ENCODE results near the gene INAFM1.
"Not testable (repeated sequence)": the region's sequence is repeated elsewhere in the genome, so short reads cannot be mapped to it uniquely, and the experiment has no call there.

INAFM1 gene

DNA sequence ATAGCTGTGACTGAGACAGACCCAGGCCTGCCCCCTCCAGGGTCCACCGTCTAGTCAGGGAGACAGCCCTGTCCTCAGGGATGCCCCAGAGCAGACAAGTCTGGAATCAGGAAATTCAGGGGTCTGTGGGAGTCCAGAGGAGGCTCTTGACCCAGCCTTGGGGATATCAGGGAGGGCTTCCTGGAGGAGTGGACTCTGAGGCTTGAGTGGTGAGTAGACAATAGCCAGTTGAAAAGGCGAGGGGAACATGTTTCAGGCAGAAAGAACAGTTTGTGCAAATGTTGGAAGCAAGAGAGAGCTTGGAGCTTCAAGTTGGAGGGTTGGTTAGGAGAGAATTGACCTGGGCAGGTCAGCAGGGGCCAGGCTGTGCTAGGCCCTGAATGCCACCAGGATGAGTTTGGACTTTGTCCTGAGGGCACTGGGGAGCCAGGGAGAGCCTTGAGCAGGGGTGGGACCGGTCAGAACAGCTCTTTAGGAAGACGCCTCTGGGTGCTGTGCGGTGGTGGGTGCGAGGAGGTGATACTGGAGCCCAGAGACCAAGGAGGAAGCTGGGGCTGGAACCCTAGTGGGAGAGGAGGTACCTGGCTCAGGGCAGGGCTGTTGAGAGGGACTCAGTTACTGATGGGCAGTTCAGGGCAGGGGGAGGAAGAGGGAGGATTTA lies 15.7 kb upstream of the INAFM1 start:
- Histone ChIP-seq H3K27me3 (no peaks in the 10 kb centered on the region), H3K36me3 (peaks cover 46 to 61% (median 53%) of the 10 kb centered on the region in 11 experiments), H3K9ac (peak overlapping the region in 10 of 11 experiments; percentile 78 to 89 (median 82); a peak in 15 of 22 replicates), H3K4me2 (peak overlapping the region in 9 of 11 experiments; percentile 89 to 98 (median 96); a peak in 8 of 22 replicates), H4K20me1 (peaks cover 21 to 58% (median 35%) of the 10 kb centered on the region in 11 experiments; a peak in 18 of 22 replicates), H3K27ac (peak overlapping the region in 6 of 11 experiments; percentile 8 to 96 (median 21); a peak in 7 of 22 replicates), H3K9me3 (replicated peaks in 1 of 11) (no peaks in the 10 kb centered on the region), H3K4me3 (no peak overlapping the region), H3K4me1 (peaks cover 34 to 49% (median 40%) of the 10 kb centered on the region in 10 experiments)
- TF ChIP-seq Cebpa-rat (IDR thresholded peaks at IDR 0.05), result no peak

GRCh38 chr19:47260476-47260875 lies 14.2 kb upstream of the INAFM1 start:
- peak overlapping the region in 4 of 11 experiments; percentile 11 to 37 (median 19); a peak in 5 of 22 replicates for H3K27ac ChIP-seq

DNA sequence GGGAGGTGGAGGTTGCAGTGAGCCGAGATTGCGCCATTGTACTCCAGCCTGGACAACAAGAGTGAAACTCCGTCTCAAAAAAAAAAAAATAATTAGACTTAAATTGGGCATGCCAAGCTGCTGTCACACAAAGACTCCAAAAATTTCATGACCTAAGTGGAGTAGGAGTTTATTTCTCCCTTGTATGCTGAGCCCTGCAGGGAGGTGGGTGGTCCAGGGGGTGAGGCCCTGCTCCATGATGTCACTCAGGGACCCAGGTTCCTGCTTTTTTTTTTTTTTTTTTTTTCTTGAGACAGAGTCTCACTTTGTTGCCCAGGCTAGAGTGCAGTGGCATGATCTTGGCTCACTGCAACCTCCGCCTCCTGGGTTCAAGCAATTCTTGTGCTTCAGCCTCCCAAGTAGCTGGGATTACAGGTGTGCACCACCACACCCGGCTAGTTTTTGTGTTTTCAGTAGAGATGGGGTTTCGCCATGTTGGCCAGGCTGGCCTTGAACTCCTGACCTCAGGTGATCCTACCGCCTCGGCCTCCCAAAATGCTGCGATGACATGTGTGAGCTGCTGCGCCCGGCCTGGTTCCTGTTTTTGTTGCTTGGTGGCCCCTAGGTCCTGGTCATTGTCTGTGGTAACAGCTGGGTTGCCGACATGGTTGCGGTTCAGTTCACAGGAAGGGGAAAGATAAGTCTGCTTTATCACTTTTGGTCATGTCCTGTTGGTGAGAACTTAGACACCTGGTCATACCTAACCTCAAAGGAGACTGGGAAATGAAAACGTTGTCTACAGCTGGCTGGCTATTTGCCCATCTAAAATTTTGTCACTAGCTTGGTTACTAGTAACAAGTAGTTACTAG lies 12.5 kb upstream of the INAFM1 start:
- Histone ChIP-seq H4K20me1 (peaks cover 21 to 58% (median 38%) of the 10 kb centered on the region in 11 experiments; a peak in 19 of 22 replicates), H3K36me3 (peaks cover 76 to 92% (median 81%) of the 10 kb centered on the region in 11 experiments), H3K4me2 (peak overlapping the region in 9 of 11 experiments; percentile 1 to 51 (median 34); a peak in 17 of 22 replicates), H3K27ac (peak overlapping the region in 8 of 11 experiments; percentile 8 to 62 (median 54); a peak in 15 of 22 replicates), H3K4me1 (peaks cover 25 to 40% (median 29%) of the 10 kb centered on the region in 10 experiments), H3K9ac (peak overlapping the region in 4 of 11 experiments; percentile 7 to 29 (median 22); a peak in 4 of 22 replicates)
- H3K9me3 ChIP-seq (replicated peaks in 1 of 11); H3K27me3 ChIP-seq; H3K4me3 ChIP-seq: not testable (repeated sequence)

More at GRCh38 chr19:47260476-47260875, 14.2 kb upstream of the INAFM1 start:
- no peak overlapping the region for H3K4me2 ChIP-seq
- H3K27me3 ChIP-seq, result no peaks in the 10 kb centered on the region
- H3K9ac ChIP-seq, result peak overlapping the region in 9 of 11 experiments; percentile 5 to 85 (median 33); a peak in 7 of 22 replicates
- H4K20me1 ChIP-seq, result peaks cover 21 to 58% (median 38%) of the 10 kb centered on the region in 11 experiments; a peak in 19 of 22 replicates
- TF ChIP-seq Cebpa-rat (IDR thresholded peaks at IDR 0.05), result no peak
- no peak overlapping the region for H3K4me3 ChIP-seq
- peaks cover 61 to 75% (median 67%) of the 10 kb centered on the region in 11 experiments for H3K36me3 ChIP-seq
- H3K9me3 ChIP-seq (replicated peaks in 1 of 11), result no peaks in the 10 kb centered on the region
- H3K4me1 ChIP-seq, result peaks cover 32 to 48% (median 37%) of the 10 kb centered on the region in 10 experiments

DNA sequence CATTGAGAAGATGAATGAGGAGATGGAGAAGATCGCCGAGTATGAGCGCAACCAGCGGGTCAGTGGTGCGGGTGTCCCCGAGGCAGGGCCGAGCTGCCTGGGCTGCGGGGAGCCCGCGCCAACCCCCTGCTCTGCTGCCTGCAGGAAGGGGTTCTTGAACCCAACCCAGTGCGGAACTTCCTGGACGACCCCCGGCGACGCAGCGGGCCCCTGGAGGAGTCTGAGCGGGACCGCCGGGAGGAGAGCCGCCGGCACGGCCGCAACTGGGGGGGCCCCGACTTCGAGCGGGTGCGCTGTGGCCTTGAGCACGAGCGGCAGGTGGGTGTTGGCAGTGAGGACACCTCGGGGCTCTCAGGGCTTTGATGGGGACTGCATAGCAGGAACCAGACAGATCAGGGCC lies 10.1 kb upstream of the INAFM1 start:
- TF ChIP-seq Cebpa-rat (IDR thresholded peaks at IDR 0.05), result no peak
- peaks cover 74 to 100% (median 85%) of the 10 kb centered on the region in 11 experiments for H3K36me3 ChIP-seq

DNA sequence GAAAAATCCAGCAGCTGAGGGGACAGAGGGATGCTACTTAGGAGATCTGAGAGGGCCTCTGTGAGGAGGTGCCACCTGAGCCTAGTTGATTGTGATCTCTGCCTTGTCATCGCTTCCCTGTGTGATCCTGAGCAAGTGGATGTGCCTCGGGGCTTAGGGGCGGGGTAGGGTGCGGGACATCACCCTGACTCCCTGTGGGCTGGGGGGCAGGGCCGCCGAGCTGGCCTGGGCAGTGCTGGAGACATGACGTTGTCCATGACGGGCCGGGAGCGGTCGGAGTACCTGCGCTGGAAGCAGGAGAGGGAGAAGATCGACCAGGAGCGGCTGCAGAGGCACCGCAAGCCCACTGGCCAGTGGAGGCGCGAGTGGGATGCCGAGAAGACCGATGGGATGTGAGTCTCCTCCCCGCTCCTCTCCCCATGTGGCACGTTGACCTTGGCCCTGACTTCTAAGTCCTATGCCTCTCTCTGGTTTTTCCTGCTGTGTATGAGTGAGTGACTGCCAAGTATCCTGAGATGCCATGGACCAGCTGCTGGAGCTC lies 8.2 kb upstream of the INAFM1 start:
- Histone ChIP-seq H3K27ac (no peak overlapping the region), H3K4me3 (no peak overlapping the region), H3K36me3 (peaks cover 75 to 100% (median 85%) of the 10 kb centered on the region in 11 experiments), H3K4me1 (peaks cover 7 to 18% (median 14%) of the 10 kb centered on the region in 10 experiments; a peak in 19 of 20 replicates), H3K9me3 (replicated peaks in 1 of 11) (no peaks in the 10 kb centered on the region), H3K9ac (no peak overlapping the region), H3K27me3 (no peaks in the 10 kb centered on the region), H3K4me2 (no peak overlapping the region), H4K20me1 (peaks cover 0 to 39% (median 16%) of the 10 kb centered on the region in 11 experiments; a peak in 11 of 22 replicates)
- no peak for TF ChIP-seq Cebpa-rat (IDR thresholded peaks at IDR 0.05)

More for the DNA sequence above, 10.1 kb upstream of the INAFM1 start:
- Histone ChIP-seq H3K27ac (no peak overlapping the region), H4K20me1 (peaks cover 0 to 48% (median 20%) of the 10 kb centered on the region in 11 experiments; a peak in 14 of 22 replicates), H3K9me3 (replicated peaks in 1 of 11) (no peaks in the 10 kb centered on the region), H3K4me1 (peaks cover 7 to 20% (median 13%) of the 10 kb centered on the region in 10 experiments; a peak in 19 of 20 replicates), H3K4me3 (no peak overlapping the region), H3K27me3 (no peaks in the 10 kb centered on the region), H3K4me2 (no peak overlapping the region), H3K9ac (no peak overlapping the region)

DNA sequence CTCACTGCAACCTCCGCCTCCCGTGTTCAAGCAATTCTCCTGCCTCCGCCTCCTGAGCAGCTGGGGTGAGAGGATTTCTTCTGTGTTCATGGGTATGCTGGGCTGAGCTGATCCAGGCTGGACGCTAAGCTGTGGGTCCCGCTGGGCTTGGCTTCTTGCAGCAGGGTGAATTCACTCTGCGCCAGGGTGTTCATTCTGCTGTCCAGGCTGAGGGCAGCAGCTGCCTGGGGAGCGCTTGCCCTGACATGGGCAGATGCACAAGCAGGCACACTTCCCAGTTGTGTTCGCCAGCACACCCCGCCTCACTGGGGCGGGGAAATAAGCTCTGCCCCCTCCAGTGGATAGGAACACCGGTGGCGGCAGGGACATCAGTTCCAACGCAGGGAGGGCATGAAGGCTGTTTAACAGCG lies 7.3 kb upstream of the INAFM1 start:
- H3K27ac ChIP-seq, result no peak overlapping the region
- no peak for TF ChIP-seq Cebpa-rat (IDR thresholded peaks at IDR 0.05)

DNA sequence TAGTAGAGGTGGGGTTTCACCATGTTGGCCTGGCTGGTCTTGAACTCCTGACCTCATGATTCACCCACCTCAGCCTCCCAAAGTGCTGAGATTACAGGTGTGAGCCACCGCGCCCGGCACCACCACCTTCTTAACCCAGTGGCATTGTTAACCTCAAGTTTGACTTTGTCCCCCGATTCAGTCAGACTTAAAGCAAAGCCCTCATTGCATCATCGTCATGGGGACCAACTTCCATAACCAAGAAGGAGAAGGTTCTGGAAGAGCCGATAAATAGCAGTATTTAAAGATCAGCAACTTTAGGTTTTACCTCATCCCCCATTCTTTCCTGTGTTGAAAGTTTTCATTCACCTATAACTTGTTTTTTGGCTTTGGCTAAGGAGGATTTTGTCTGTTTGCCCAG lies 6.7 kb upstream of the INAFM1 start:
- H3K27me3 ChIP-seq, result no peaks in the 10 kb centered on the region
- no peak overlapping the region for H3K27ac ChIP-seq
- H3K4me1 ChIP-seq, result peaks cover 10 to 21% (median 17%) of the 10 kb centered on the region in 10 experiments
- peaks cover 0 to 29% (median 8%) of the 10 kb centered on the region in 11 experiments; a peak in 11 of 22 replicates for H4K20me1 ChIP-seq
- H3K9ac ChIP-seq, result no peak overlapping the region
- H3K9me3 ChIP-seq (replicated peaks in 1 of 11), result no peaks in the 10 kb centered on the region
- no peak overlapping the region for H3K4me3 ChIP-seq
- 0 out of 22 replicates have a peak, but pooled peaks of 1 of the 11 experiments have one; percentile 37 for TF ChIP-seq Cebpa-rat (IDR thresholded peaks at IDR 0.05)
- no peak overlapping the region for H3K4me2 ChIP-seq
- peaks cover 67 to 89% (median 78%) of the 10 kb centered on the region in 11 experiments for H3K36me3 ChIP-seq

More for the DNA sequence above, 7.3 kb upstream of the INAFM1 start:
- H3K9me3 ChIP-seq (replicated peaks in 1 of 11), result no peaks in the 10 kb centered on the region
- peaks cover 6 to 21% (median 17%) of the 10 kb centered on the region in 10 experiments for H3K4me1 ChIP-seq
- H3K4me2 ChIP-seq, result no peak overlapping the region
- no peak overlapping the region for H3K4me3 ChIP-seq
- H3K27me3 ChIP-seq, result no peaks in the 10 kb centered on the region
- peaks cover 74 to 96% (median 84%) of the 10 kb centered on the region in 11 experiments for H3K36me3 ChIP-seq
- no peak overlapping the region for H3K9ac ChIP-seq
- H4K20me1 ChIP-seq, result peaks cover 0 to 36% (median 14%) of the 10 kb centered on the region in 11 experiments; a peak in 11 of 22 replicates

DNA sequence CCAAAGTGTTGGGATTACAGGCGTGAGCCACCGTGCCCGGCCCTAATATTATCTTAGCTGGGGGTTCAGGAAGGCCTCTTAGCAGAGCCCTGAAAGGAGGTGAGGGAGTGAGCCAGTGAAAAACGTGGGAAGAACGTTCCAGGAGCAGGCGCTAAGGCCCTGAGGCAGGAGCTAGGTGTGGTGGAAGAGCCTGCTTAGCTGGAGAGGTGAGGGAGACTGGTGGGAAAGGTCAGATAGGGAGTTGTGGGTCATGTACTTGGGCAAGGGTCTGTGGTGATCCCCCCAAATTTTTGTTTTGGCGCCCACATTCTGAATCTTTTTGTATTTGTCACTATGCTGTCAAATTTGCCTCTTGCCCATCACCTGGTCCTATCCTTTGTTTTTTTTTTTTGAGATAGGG lies 5.1 kb upstream of the INAFM1 start:
- Histone ChIP-seq H3K4me3 (no peak overlapping the region), H3K9ac (no peak overlapping the region; a peak in 1 of 22 replicates), H3K27ac (no peak overlapping the region), H3K27me3 (no peaks in the 10 kb centered on the region), H4K20me1 (peaks cover 0 to 24% (median 5%) of the 10 kb centered on the region in 11 experiments; a peak in 10 of 22 replicates), H3K9me3 (replicated peaks in 1 of 11) (no peaks in the 10 kb centered on the region), H3K4me1 (peaks cover 10 to 24% (median 16%) of the 10 kb centered on the region in 10 experiments), H3K36me3 (peaks cover 55 to 74% (median 65%) of the 10 kb centered on the region in 11 experiments), H3K4me2 (no peak overlapping the region)
- no peak for TF ChIP-seq Cebpa-rat (IDR thresholded peaks at IDR 0.05)
